Kidney (tissue), 14 donors: ENCODE measurements around the gene SATB1. TPM values are rescaled to one million over a fixed set of nuclear protein-coding genes. Genes with fewer than 3 reads are reported as not detected.

Experiments used
- DNase-seq, 5 donors: peaks; one replicate each; pipeline ENCODE4 v3.0.0-alpha.2; 2013 to 2020
- FAIRE-seq: peaks from 2 replicates; lab custom pipeline; 2012; peaks lifted over from hg19 to GRCh38; lab: Jason Lieb, UNC
- H3K27ac ChIP-seq, 2 donors: one replicate each; pipeline ENCODE4 v1.7.0; 2013; ENCODE audit warnings: low read depth in 2 of 2, low read length in 2 of 2, inconsistent platforms in 1 of 2
- H3K27me3 ChIP-seq: one replicate; pipeline ENCODE4 v1.7.1; 2013; ENCODE audit warnings: low read length, inconsistent platforms; ENCODE audit not compliant: control insufficient read depth, insufficient read depth
- H3K36me3 ChIP-seq, 3 donors: one replicate each; pipeline versions ENCODE4 v1.7.0 to v1.7.1; 2013; ENCODE audit warnings: low read length in 3 of 3, control low read depth in 1 of 3, inconsistent platforms in 1 of 3; ENCODE audit not compliant: insufficient read depth in 3 of 3, control insufficient read depth in 2 of 3
- H3K4me1 ChIP-seq, 3 donors: one replicate each; pipeline versions ENCODE4 v1.7.0 to v1.7.1; 2013; ENCODE audit warnings: low read length in 3 of 3, inconsistent platforms in 1 of 3, low read depth in 1 of 3; ENCODE audit not compliant: control insufficient read depth in 2 of 3, insufficient read depth in 2 of 3
- H3K4me3 ChIP-seq, 3 donors: one replicate each; pipeline versions ENCODE4 v1.7.0 to v1.8.1; 2013; ENCODE audit warnings: low read length in 3 of 3, control low read depth in 1 of 3, inconsistent platforms in 1 of 3
- H3K9ac ChIP-seq, 3 donors: one replicate each; pipeline versions ENCODE4 v1.7.0 to v1.7.1; 2013; ENCODE audit warnings: low read length in 3 of 3, control low read depth in 1 of 3, inconsistent platforms in 1 of 3
- H3K9me3 ChIP-seq, 3 donors: one replicate each; pipeline versions ENCODE4 v1.7.0 to v1.7.1; 2013; ENCODE audit warnings: low read length in 3 of 3, control low read depth in 1 of 3, inconsistent platforms in 1 of 3; ENCODE audit not compliant: control insufficient read depth in 2 of 3, insufficient read depth in 1 of 3
- intact Hi-C: fragments of 100-400 bp; cut with DNase I; formaldehyde crosslinking; loops from one replicate; pipeline ENCODE4 v1.11.1; 2022
- polyA plus RNA-seq: library from polyadenylated mRNA; stranded (reverse); fragments of 350-450 nt; fragmentation: Illumina TruSeq; extraction: RNeasy Lipid Tissue Mini Kit (QIAGEN cat#74804); gene quantifications from one replicate; pipeline ENCODE4 v1.2.3, GENCODE V29; 2014; ENCODE audit warnings: low read depth, low replicate concordance; ENCODE audit not compliant: insufficient read depth
- total RNA-seq: library from RNA; stranded (reverse); fragmentation: NEBNext Ultra II Directional; extraction: Animal tissue kit (Norgen Biotek cat#: 25700); gene quantifications from one replicate; pipeline ENCODE4 v1.2.1, GENCODE V29; 2021
- TF ChIP-seq, protein P1 (sequence below): IDR thresholded peaks from 3 replicates; pipeline ENCODE4 v1.5.1; 2012; ENCODE audit warnings: mild to moderate bottlenecking, moderate library complexity, borderline replicate concordance; ENCODE audit not compliant: insufficient read depth; ENCODE audit errors: extremely low read depth
- donor health status: control.
- donor health status: control.
- donor health status: control.
- donor health status: control.
- donor health status: control.
- donor health status: DM: yes; HTN: yes; CAD: no.
- donor health status: Normal renal cell carcinoma (clear cell type).

Gene SATB1
- total and polyA plus RNA-seq, 2 donors from 2014 or later, result 6.2 to 22.2 TPM

DNA sequence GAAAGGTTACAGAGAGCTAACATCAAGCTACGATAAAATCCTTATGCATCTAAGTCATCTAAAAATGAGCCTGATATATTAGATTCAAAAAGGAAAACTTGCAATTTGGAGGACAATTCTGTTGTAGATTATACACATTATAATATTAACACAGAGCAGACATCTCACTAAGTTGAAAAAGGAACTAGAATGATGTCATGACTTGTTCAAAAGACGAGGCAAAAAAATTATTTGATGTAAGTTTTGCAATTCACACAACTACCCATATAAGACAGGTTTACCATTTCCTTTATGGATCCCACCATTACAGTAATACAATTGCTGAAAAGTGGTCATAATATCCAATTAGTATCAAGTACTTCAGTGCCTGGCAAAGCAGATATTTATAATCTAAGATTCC lies 15.9 kb downstream of the SATB1 start:
- intact Hi-C loops, result no loop called here
- no peak overlapping the region for H3K27ac ChIP-seq
- H3K4me3 ChIP-seq, result no peak overlapping the region
- TF ChIP-seq, protein P1, sequence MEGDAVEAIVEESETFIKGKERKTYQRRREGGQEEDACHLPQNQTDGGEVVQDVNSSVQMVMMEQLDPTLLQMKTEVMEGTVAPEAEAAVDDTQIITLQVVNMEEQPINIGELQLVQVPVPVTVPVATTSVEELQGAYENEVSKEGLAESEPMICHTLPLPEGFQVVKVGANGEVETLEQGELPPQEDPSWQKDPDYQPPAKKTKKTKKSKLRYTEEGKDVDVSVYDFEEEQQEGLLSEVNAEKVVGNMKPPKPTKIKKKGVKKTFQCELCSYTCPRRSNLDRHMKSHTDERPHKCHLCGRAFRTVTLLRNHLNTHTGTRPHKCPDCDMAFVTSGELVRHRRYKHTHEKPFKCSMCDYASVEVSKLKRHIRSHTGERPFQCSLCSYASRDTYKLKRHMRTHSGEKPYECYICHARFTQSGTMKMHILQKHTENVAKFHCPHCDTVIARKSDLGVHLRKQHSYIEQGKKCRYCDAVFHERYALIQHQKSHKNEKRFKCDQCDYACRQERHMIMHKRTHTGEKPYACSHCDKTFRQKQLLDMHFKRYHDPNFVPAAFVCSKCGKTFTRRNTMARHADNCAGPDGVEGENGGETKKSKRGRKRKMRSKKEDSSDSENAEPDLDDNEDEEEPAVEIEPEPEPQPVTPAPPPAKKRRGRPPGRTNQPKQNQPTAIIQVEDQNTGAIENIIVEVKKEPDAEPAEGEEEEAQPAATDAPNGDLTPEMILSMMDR, result no peak
- DNase-seq (no peak), FAIRE-seq (no peak)
- no peak overlapping the region for H3K9ac ChIP-seq
- H3K36me3 ChIP-seq, result no peaks in the 10 kb centered on the region
- H3K27me3 ChIP-seq, result no peaks in the 10 kb centered on the region
- H3K9me3 ChIP-seq, result no peaks in the 10 kb centered on the region
- H3K4me1 ChIP-seq, result no peaks in the 10 kb centered on the region

DNA sequence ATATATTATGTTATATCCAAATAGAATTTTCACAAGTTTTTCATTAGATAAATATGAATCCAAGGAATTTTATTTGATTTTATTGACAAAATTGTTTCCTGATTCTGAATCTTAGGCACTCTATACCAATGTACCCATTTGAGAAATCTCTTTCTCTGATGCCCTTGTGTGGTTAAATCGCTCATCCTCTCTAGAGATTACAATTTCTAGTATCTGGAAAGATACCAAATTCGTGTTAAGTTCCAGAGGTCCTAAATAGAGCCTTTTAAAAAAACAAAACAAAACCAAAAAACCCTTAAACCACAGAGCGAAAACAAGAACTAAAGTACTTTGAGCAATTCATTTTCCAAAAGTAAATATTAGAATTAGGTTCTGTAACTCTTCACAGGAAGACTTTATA lies 20.0 kb downstream of the SATB1 start:
- H3K4me3 ChIP-seq, result no peak overlapping the region
- no peaks in the 10 kb centered on the region for H3K36me3 ChIP-seq
- H3K4me1 ChIP-seq, result no peaks in the 10 kb centered on the region
- no peaks in the 10 kb centered on the region for H3K9me3 ChIP-seq
- no peak for FAIRE-seq
- no peak overlapping the region for H3K27ac ChIP-seq
- H3K9ac ChIP-seq, result no peak overlapping the region
- intact Hi-C loops, result no loop called here
- no peaks in the 10 kb centered on the region for H3K27me3 ChIP-seq
- TF ChIP-seq, protein P1, result no peak
- DNase-seq, result no peak

DNA sequence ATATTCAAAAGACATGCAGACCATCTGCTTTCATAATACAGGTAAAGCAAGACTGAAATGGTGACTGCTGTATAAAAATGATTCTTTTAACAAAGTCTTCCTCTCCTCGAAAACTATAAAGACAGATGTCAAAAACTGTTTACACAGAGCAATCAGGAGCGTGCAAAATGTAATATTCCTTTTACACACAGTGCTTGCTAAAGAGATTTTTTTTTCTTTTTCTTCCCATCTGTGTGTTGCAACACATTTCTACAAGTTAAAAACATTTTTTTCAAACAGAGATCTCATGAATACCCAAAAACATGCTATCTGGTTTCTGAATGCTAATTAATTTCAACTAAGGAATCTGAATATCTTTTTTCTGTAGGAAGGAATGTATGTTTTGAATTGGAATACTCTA lies 22.1 kb downstream of the SATB1 start:
- Histone ChIP-seq H3K27me3 (no peaks in the 10 kb centered on the region), H3K27ac (no peak overlapping the region), H3K9ac (no peak overlapping the region), H3K4me3 (no peak overlapping the region), H3K9me3 (no peaks in the 10 kb centered on the region), H3K36me3 (no peaks in the 10 kb centered on the region), H3K4me1 (no peaks in the 10 kb centered on the region)
- intact Hi-C loops, result no loop called here
- DNase-seq (no peak), FAIRE-seq (no peak)
- TF ChIP-seq, protein P1, result no peak

DNA sequence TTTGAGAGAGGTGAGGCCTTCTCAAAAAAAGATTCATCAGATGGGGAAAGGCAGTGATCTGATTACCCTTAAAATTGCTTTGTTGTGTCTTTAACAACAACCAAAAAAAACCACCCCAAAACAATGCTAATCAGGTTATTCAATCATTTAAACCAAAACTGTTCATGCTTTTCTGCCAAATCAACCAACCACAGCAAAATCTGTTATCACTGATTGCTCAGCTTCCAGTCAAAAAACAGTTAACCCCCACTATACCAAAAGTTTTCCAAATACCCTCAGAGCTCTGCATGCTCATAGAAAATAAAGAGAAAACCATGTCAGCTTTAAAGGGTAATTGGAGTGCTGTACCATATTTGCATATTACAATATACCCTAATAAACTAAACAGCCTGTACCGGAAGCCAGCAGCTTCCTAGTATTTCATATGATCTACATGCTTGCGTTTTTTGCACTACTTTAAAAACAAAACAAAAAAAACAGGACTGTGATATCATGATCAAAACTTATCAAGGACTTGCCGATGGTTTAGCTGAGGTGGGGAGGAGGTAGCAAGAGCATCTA lies 22.8 kb downstream of the SATB1 start:
- H3K4me1 ChIP-seq, result no peaks in the 10 kb centered on the region
- intact Hi-C loops, result no loop called here
- no peak overlapping the region for H3K9ac ChIP-seq
- H3K27ac ChIP-seq, result no peak overlapping the region
- no peak for DNase-seq
- TF ChIP-seq, protein P1, result no peak
- no peaks in the 10 kb centered on the region for H3K9me3 ChIP-seq
- H3K27me3 ChIP-seq, result no peaks in the 10 kb centered on the region
- FAIRE-seq, result no peak
- no peak overlapping the region for H3K4me3 ChIP-seq
- no peaks in the 10 kb centered on the region for H3K36me3 ChIP-seq
